ENCODE measurements around the gene PTCD3. TPM values are rescaled to one million over a fixed set of nuclear protein-coding genes. Genes with fewer than 3 reads are reported as not detected.

PTCD3 gene
- total RNA-seq, 4 donors from 2014 or later: 61.5 to 103 (median 73.7) TPM

- Histone ChIP-seq H3K4me3 (peak overlapping the region; percentile 69 to 92 (median 85)), H3K27ac (peak overlapping the region in 2 of 4 donors; percentile 85 to 88), H3K27me3 (no peaks in the 10 kb centered on the region), H3K4me1 (peaks cover 0 to 42% (median 20%) of the 10 kb centered on the region in 4 donors), H3K9me3 (no peaks in the 10 kb centered on the region), H3K36me3 (peaks cover 0 to 36% (median 0%) of the 10 kb centered on the region in 3 donors)
- no peak for TF ChIP-seq CTCF (IDR thresholded peaks at IDR 0.05)
- 18 to 23% methylated on average over 5 of the region's 5 CpGs for WGBS, 2 donors
- DNase-seq (ENCODE audit: low spot score in 2 of 2): no peak
Observed at GRCh38 chr2:86107031-86107430, 996 bp downstream of the PTCD3 start.

GRCh38 chr2:86118130-86118529 lies 12.1 kb downstream of the PTCD3 start:
- 92 to 100% methylated on average over 2 of the region's 2 CpGs for WGBS, 2 donors
- no peak overlapping the region for H3K4me3 ChIP-seq
- no peaks in the 10 kb centered on the region for H3K27me3 ChIP-seq
- no peak overlapping the region for H3K27ac ChIP-seq
- peaks cover 0 to 100% (median 48%) of the 10 kb centered on the region in 3 donors for H3K36me3 ChIP-seq
- DNase-seq (ENCODE audit: low spot score in 2 of 2): no peak
- H3K4me1 ChIP-seq: peaks cover 0 to 13% (median 0%) of the 10 kb centered on the region in 4 donors
- TF ChIP-seq CTCF (IDR thresholded peaks at IDR 0.05): no peak
- TF ChIP-seq POLR2A (IDR thresholded peaks at IDR 0.05): no peak
- no peaks in the 10 kb centered on the region for H3K9me3 ChIP-seq

- no peak for DNase-seq (ENCODE audit: low spot score in 2 of 2)
- TF ChIP-seq EP300 (IDR thresholded peaks at IDR 0.05) (no peak), CTCF (IDR thresholded peaks at IDR 0.05) (no peak), POLR2A (IDR thresholded peaks at IDR 0.05) (no peak)
- Histone ChIP-seq H3K27ac (no peak overlapping the region), H3K36me3 (peaks cover 13 to 100% (median 50%) of the 10 kb centered on the region in 3 donors), H3K4me3 (no peak overlapping the region), H3K27me3 (no peaks in the 10 kb centered on the region), H3K9me3 (no peaks in the 10 kb centered on the region), H3K4me1 (no peaks in the 10 kb centered on the region)
- 77 to 87% methylated on average over 5 of the region's 5 CpGs for WGBS, 2 donors
Observed at GRCh38 chr2:86123328-86123925, 17.4 kb downstream of the PTCD3 start.

- Histone ChIP-seq H3K36me3 (peaks cover 13 to 100% (median 53%) of the 10 kb centered on the region in 3 donors), H3K27me3 (no peaks in the 10 kb centered on the region), H3K27ac (no peak overlapping the region), H3K4me3 (no peak overlapping the region), H3K4me1 (no peaks in the 10 kb centered on the region), H3K9me3 (no peaks in the 10 kb centered on the region)
- whole genome bisulfite sequencing, 2 donors: 83 to 86% methylated on average over 5 of the region's 5 CpGs
- no peak for TF ChIP-seq CTCF (IDR thresholded peaks at IDR 0.05)
- no peak for TF ChIP-seq POLR2A (IDR thresholded peaks at IDR 0.05)
- no peak for TF ChIP-seq EP300 (IDR thresholded peaks at IDR 0.05)
- no peak for DNase-seq (ENCODE audit: low spot score in 2 of 2)
Observed at GRCh38 chr2:86124683-86125082, 18.6 kb downstream of the PTCD3 start.

- Histone ChIP-seq H3K27me3 (no peaks in the 10 kb centered on the region), H3K4me3 (no peak overlapping the region), H3K4me1 (no peaks in the 10 kb centered on the region), H3K27ac (no peak overlapping the region), H3K36me3 (peaks cover 0 to 100% (median 42%) of the 10 kb centered on the region in 3 donors), H3K9me3 (no peaks in the 10 kb centered on the region)
- 92 to 96% methylated on average over 4 of the region's 4 CpGs for WGBS, 2 donors
- TF ChIP-seq CTCF (IDR thresholded peaks at IDR 0.05) (no peak), EP300 (IDR thresholded peaks at IDR 0.05) (no peak), POLR2A (IDR thresholded peaks at IDR 0.05) (no peak)
- DNase-seq (ENCODE audit: low spot score in 2 of 2): no peak
Observed at GRCh38 chr2:86134709-86135108, 28.7 kb downstream of the PTCD3 start.
